NCI-H774 (cell line): ENCODE data around the gene CCDC117.

Experiments used
- DNase-seq: peaks from one replicate; lab custom pipeline; 2025; lab: John Stamatoyannopoulos, UW

CCDC117 gene

DNA sequence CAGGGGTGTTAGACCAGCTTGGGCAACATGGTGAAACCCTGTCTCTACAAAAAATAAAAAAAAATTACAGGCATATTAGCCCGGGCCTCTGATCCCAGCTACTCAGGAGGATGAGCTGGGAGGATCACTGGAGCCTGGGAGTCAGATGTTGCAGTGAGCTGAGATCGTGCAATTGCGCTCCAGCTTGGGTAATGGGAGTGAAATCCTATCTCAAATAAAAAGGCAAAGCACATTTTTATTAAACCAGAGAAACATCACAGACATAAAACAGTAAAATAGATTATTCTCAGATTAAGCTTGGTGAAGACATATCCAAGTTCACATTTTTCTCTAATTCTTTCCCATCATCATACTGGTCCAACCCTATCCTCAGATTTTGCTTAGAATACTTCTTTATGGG is 57.9 kb downstream of the CCDC117 start:
- DNase-seq = no peak

DNA sequence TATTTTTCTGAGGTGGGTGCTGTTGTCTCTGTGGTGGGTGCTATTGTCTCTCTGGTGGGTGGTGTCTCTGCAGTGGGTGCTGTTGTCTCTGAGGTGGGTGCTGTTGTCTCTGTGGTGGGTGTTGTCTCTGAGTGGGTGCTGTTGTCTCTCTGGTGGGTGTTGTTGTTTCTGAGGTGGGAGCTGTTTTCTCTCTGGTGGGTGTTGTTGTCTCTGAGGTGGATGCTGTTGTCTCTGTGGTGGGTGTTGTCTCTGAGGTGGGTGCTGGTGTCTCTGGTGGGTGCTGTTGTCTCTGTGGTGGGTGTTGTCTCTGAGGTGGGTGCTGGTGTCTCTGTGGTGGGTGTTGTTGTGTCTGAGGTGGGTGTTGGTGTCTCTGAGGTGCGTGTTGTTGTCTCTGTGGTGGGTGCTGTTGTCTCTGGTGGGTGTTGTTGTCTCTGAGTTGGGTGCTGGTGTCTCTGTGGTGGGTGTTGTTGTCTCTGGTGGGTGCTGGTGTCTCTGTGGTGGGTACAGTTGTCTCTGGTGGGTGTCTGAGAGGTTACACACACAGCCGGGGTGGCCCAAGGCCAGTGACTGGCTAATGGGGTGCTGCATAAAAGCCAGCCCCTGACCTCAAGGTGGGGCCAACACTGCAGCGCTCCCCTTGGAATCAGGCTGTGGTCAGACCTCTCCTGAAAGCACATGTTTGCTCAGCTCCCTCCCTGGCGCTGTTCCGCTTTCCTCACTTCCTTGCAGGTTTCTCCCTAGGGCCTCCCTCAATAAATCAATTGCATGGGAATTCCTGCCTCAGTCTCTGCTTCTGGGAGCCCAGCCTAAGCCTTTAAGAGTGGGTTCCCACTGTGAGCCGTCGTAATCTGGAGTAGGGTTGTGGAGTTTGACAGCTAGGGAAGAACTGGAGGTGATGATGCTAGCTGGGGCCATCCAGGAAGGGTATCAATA is 58.9 kb downstream of the CCDC117 start:
- DNase-seq = no peak

DNA sequence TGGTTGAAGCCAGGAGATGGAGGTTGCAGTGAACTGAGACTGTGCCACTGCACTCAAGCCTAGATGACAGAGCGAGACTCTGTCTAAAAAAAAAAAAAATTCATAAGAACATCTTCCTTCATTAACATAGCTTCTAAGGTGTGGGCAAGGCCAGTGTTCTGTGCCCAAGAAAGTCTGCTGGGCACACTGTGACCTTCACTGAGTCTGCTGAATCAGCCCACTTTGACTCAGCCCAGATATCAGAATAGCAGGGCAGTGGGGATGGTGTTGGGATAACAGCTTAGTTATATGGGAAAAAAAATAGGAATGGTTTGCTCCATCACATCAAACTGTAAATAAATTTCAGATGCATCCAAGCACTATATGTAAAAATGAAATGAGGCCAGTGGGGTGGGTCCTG is 60.2 kb downstream of the CCDC117 start:
- no peak for DNase-seq

DNA sequence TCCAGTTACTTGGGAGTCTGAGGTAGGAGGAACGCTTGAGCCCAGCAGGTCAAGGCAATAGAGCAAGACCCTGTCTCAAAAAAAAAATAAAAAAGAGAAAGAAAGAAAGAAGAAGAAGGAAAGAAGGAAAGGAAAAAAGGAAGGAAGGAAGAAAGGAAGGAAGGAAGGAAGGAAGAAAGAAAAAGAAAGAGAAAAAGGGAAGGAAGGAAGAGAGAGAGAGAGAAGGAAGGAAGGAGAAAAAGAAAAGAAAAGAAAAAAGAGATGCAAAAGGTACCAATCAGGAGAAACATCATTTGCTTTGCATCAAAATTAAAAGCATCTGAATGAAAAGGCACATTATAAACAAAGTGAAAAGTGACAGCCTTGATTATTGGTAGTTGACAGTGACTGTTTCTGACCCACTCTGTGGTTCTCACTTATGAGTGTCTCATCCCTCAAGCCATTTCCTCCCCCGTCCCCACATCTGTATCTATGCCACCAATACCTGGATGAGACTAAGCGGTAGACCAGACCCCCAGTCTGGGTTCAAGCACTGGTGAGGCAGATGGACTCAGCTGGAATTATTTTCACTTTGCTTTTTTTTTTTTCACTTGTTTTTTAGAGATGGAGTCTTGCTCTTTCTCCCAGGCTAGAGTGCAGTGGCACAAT is 60.9 kb downstream of the CCDC117 start:
- no peak for DNase-seq

DNA sequence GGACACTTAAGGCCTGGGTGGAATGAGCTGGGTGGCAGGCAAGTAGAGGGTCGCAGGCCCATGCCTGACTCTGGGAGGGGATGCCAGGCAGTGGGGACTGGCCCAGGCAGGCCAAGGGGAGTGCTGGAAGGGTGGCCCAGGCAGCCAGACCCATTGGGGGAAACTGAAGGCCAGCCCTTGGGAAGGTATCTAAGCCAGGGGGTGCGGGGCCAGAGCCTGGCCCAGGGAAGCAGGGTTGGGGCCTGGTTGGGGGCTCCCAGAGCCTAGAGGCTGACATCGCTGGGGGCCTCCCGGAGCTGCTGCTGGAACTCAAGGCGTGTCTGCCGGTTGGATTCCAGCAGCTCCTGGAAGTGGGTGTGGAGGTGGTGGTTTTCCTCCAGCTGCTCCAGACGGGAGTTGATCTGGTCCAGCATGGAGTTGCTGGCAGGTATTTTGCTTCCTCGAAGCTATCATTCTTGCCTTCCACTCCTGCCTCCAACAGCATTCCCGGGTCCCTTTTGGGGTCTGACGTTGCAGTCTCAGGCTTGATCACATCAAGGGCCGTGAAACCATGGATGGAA is 63.2 kb downstream of the CCDC117 start:
- DNase-seq = no peak

DNA sequence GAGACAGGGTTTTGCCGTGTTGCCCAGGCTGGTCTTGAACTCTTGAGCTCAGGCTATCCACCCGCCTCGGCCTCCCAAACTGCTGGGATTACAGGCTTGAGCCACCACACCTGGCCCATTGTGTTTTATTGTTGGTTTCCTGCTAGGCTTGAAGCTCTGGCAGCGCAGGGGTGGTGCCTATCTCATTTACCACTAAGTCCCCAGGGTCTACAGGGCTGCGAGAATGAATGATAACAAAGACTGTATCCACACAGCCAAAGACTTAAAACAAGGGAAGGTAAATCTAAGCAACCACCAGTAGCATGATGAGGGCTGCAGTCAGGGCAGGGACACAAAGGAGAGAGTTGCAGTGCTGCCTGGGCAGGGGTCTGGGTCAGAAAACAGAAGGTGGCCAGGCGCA is 65.1 kb downstream of the CCDC117 start:
- DNase-seq = no peak
